Smooth muscle cell (in vitro differentiated cells): Measurements from ENCODE around the gene LIPE. TPM values are rescaled to one million over a fixed set of nuclear protein-coding genes. Genes with fewer than 3 reads are reported as not detected.

ENCODE experiments used
- DNase-seq: peaks from one replicate; lab custom pipeline; 2025; ENCODE audit not compliant: unreplicated experiment; lab: John Stamatoyannopoulos, UW
- H2AFZ ChIP-seq: fragments of 200-600 bp; sonication (generic); 2 replicates; pipeline ENCODE4 v1.6.0; 2016; ENCODE audit warnings: antibody characterized with exemption, low read depth, mild to moderate bottlenecking
- H3F3A ChIP-seq: fragments of 200-600 bp; sonication (generic); 2 replicates; pipeline ENCODE4 v1.6.0; 2017; ENCODE audit warnings: antibody characterized with exemption, low read depth
- H3K27ac ChIP-seq: fragments of 200-600 bp; sonication (generic); 2 replicates; pipeline ENCODE4 v1.5.1; 2016; ENCODE audit warnings: low read depth, mild to moderate bottlenecking
- H3K27me3 ChIP-seq: fragments of 200-600 bp; sonication (generic); 2 replicates; pipeline ENCODE4 v1.6.1; 2016; ENCODE audit warnings: low read depth, mild to moderate bottlenecking
- H3K36me3 ChIP-seq: fragments of 200-600 bp; sonication (generic); 2 replicates; pipeline ENCODE4 v1.5.1; 2016; ENCODE audit warnings: low read depth
- H3K4me1 ChIP-seq: fragments of 200-600 bp; sonication (generic); 2 replicates; pipeline ENCODE4 v1.5.1; 2016; ENCODE audit warnings: low read depth
- H3K4me2 ChIP-seq: fragments of 200-600 bp; sonication (generic); 2 replicates; pipeline ENCODE4 v1.6.0; 2016; ENCODE audit warnings: mild to moderate bottlenecking
- H3K4me3 ChIP-seq: fragments of 200-600 bp; sonication (generic); 2 replicates; pipeline ENCODE4 v1.5.1; 2016; ENCODE audit warnings: mild to moderate bottlenecking
- H3K79me2 ChIP-seq: fragments of 200-600 bp; sonication (generic); 2 replicates; pipeline ENCODE4 v1.6.0; 2016; ENCODE audit warnings: low read depth, mild to moderate bottlenecking
- H3K9ac ChIP-seq: fragments of 200-600 bp; sonication (generic); 2 replicates; pipeline ENCODE4 v1.6.0; 2016; ENCODE audit warnings: low read depth
- H3K9me3 ChIP-seq: fragments of 200-600 bp; sonication (generic); replicated peaks from 2 replicates; pipeline ENCODE4 v1.5.1; 2016; ENCODE audit warnings: low read depth
- H4K20me1 ChIP-seq: fragments of 200-600 bp; sonication (generic); 2 replicates; pipeline ENCODE4 v1.6.0; 2016; ENCODE audit warnings: low read depth
- CTCF ChIP-seq: fragments of 200-600 bp; sonication (generic); IDR thresholded peaks from 2 replicates; pipeline ENCODE4 v1.5.1; 2017; ENCODE audit warnings: borderline replicate concordance, mild to moderate bottlenecking, antibody characterized with exemption; ENCODE audit not compliant: insufficient read depth, poor library complexity, severe bottlenecking
- WGBS: methylation state at CpG from one replicate; pipeline ENCODE4 v1.1.7; 2016; ENCODE audit warnings: low lambda C conversion rate; 5-methylcytosine and 5-hydroxymethylcytosine counted together
- polyA plus RNA-seq: library from polyadenylated mRNA; unstranded; fragments of >200 nt; fragmentation: Nextera tagmentation; extraction: Ambion mirVana; gene quantifications from 2 replicates; pipeline ENCODE4 v1.2.1, GENCODE V29; 2016
- total RNA-seq: library from RNA; depleted of rRNA; stranded (reverse); fragments of >200 nt; gene quantifications from 2 replicates; pipeline ENCODE4 v1.2.3, GENCODE V29; 2014

LIPE gene
- total and polyA plus RNA-seq, 2 experiments from 2014 or later = 8.4 to 9.2 TPM

- H2AFZ ChIP-seq = no peak overlapping the region
- no peaks in the 10 kb centered on the region for H3K9me3 ChIP-seq
- no peak for TF ChIP-seq CTCF
- H3K27me3 ChIP-seq = no peaks in the 10 kb centered on the region
- no peak for DNase-seq
- H3F3A ChIP-seq = no peaks in the 10 kb centered on the region
- H3K4me3 ChIP-seq = no peak overlapping the region
- no peaks in the 10 kb centered on the region for H3K79me2 ChIP-seq
- no peak overlapping the region for H3K27ac ChIP-seq
- H4K20me1 ChIP-seq = no peaks in the 10 kb centered on the region
- no peak overlapping the region for H3K4me2 ChIP-seq
- no peaks in the 10 kb centered on the region for H3K4me1 ChIP-seq
- no peaks in the 10 kb centered on the region for H3K36me3 ChIP-seq
- 95% methylated on average over 10 of the region's 12 CpGs for WGBS
- H3K9ac ChIP-seq = no peak overlapping the region
Observed at GRCh38 chr19:42370626-42371175, 56.5 kb downstream of the LIPE start.

- no peaks in the 10 kb centered on the region for H3K9me3 ChIP-seq
- TF ChIP-seq CTCF = no peak
- H2AFZ ChIP-seq = no peak overlapping the region
- no peaks in the 10 kb centered on the region for H4K20me1 ChIP-seq
- H3K4me3 ChIP-seq = no peak overlapping the region
- 77% methylated on average over 7 of the region's 9 CpGs for WGBS
- H3K27ac ChIP-seq = no peak overlapping the region
- no peaks in the 10 kb centered on the region for H3K79me2 ChIP-seq
- DNase-seq = no peak
- no peaks in the 10 kb centered on the region for H3K36me3 ChIP-seq
- no peak overlapping the region for H3K4me2 ChIP-seq
- H3K9ac ChIP-seq = no peak overlapping the region
- no peaks in the 10 kb centered on the region for H3K4me1 ChIP-seq
- no peaks in the 10 kb centered on the region for H3K27me3 ChIP-seq
- H3F3A ChIP-seq = no peaks in the 10 kb centered on the region
Observed at GRCh38 chr19:42370068-42370520, 57.1 kb downstream of the LIPE start.

- H3K79me2 ChIP-seq = no peaks in the 10 kb centered on the region
- H3K4me1 ChIP-seq = no peaks in the 10 kb centered on the region
- no peak overlapping the region for H3K9ac ChIP-seq
- no peak overlapping the region for H2AFZ ChIP-seq
- H3K27me3 ChIP-seq = no peaks in the 10 kb centered on the region
- H3K36me3 ChIP-seq = no peaks in the 10 kb centered on the region
- no peaks in the 10 kb centered on the region for H4K20me1 ChIP-seq
- no peak overlapping the region for H3K4me3 ChIP-seq
- no peaks in the 10 kb centered on the region for H3K9me3 ChIP-seq
- DNase-seq = no peak
- TF ChIP-seq CTCF = no peak
- H3K4me2 ChIP-seq = no peak overlapping the region
- no peaks in the 10 kb centered on the region for H3F3A ChIP-seq
- no peak overlapping the region for H3K27ac ChIP-seq
- WGBS = 93% methylated on average over 27 of the region's 27 CpGs
Observed at GRCh38 chr19:42369433-42370067, 57.6 kb downstream of the LIPE start.

- Histone ChIP-seq H3K4me1 (no peaks in the 10 kb centered on the region), H3K9me3 (no peaks in the 10 kb centered on the region), H3K4me2 (no peak overlapping the region), H3K4me3 (no peak overlapping the region), H3F3A (no peaks in the 10 kb centered on the region), H4K20me1 (no peaks in the 10 kb centered on the region), H3K27me3 (no peaks in the 10 kb centered on the region), H3K9ac (no peak overlapping the region), H3K36me3 (peaks cover 3% of the 10 kb centered on the region), H3K27ac (no peak overlapping the region), H3K79me2 (no peaks in the 10 kb centered on the region), H2AFZ (no peak overlapping the region)
- no peak for DNase-seq
- WGBS = 93% methylated on average over 15 of the region's 15 CpGs
- no peak for TF ChIP-seq CTCF
Observed at GRCh38 chr19:42368765-42369164, 58.4 kb downstream of the LIPE start.
